AG10803 (cell line): ENCODE results near the gene FGF19.
A peak's percentile ranks its signal among the peaks of the same experiment; 100 is the strongest.

ENCODE experiments used
- DNase-seq: peaks from one replicate; pipeline ENCODE4 v3.0.0; 2010; ENCODE audit warnings: low read depth
- H3K4me3 ChIP-seq: 2 replicates; pipeline ENCODE4 v1.5.1; 2011; ENCODE audit warnings: mild to moderate bottlenecking, low read length, control low read depth
- TF ChIP-seq, protein P1 (sequence below): conservative IDR thresholded peaks from 2 replicates; pipeline ENCODE4 v1.5.1; 2011; ENCODE audit warnings: mild to moderate bottlenecking, low read length, control low read depth, inconsistent platforms

FGF19 gene

DNA sequence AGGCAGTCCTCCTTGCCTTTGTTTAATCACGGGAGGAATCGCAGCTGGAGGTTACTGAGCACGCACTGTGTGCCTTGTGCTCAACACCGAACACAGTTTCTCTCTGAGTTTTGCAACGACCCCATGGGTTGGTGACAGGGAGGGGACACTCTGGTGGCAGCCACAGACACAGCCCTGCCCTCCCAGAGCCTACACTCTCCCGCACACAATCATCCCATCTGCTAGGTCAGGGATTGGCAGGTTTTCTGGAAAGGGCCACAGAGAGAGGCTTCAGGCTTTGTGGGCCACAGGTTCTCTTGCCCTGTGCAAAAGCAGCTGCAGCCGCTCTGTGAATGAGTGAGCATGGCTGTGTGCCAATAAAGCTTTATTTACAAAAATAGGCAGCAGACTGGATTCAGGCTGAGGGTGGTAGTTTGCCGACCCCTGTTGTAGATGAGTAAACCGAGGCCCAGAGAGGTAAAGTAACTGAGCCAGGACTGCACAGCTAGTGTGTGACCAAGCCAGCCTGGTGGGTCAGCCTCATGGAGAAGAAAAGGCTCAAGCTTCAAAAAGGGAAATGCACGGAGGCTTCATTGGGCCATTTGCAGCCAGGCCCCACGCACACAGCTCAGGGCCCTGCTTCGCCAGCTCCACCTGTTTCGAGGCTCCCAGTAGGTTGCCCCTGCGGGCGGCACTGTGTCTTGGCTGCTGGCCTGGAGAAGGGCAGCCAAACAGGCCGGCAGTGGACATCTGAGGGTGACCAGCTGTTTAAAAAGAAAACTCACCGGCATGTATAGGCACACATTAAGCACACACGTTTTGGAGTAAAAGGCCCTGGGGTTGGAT is 45.0 kb downstream of the FGF19 start:
- no peak for DNase-seq
- TF ChIP-seq, protein P1, sequence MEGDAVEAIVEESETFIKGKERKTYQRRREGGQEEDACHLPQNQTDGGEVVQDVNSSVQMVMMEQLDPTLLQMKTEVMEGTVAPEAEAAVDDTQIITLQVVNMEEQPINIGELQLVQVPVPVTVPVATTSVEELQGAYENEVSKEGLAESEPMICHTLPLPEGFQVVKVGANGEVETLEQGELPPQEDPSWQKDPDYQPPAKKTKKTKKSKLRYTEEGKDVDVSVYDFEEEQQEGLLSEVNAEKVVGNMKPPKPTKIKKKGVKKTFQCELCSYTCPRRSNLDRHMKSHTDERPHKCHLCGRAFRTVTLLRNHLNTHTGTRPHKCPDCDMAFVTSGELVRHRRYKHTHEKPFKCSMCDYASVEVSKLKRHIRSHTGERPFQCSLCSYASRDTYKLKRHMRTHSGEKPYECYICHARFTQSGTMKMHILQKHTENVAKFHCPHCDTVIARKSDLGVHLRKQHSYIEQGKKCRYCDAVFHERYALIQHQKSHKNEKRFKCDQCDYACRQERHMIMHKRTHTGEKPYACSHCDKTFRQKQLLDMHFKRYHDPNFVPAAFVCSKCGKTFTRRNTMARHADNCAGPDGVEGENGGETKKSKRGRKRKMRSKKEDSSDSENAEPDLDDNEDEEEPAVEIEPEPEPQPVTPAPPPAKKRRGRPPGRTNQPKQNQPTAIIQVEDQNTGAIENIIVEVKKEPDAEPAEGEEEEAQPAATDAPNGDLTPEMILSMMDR, result no peak

DNA sequence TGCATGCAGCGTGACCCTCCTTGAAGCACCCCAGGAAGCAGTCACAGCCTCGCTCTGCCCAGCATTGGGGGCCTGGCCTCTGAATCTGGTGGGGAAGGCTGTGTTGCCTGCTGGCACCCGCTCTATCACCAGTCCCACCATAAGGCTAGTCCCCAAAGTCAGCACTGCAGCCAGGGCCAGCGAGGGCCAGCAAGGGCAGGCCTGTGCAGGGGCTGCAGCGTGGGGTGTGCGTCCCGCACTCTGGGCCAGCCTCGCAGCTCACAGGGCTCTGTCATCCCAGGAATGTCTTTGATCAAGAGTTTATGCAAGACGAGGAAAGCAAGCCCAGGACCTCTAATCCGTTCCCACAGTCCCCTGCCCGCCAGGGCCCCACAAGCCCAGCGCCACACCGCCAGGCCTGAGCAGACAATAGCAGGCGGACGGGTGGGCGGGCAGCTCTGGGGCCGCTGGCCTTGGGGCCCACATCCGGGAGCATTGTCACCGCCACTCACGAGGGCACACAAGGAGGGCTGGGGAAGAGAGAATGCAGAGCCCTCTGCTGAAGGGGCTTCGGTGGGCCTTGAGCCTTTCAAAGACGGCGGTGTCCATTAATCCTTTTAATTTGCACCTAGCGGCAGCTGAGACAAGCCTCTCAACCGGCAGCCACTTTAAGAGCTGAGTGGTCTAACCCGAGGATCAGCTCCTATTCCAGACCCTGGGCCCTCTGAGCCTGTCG is 45.8 kb downstream of the FGF19 start:
- H3K4me3 ChIP-seq, result no peak overlapping the region
- TF ChIP-seq, protein P1, result no peak
- DNase-seq, result peak; percentile 47

More for the DNA sequence above, 45.0 kb downstream of the FGF19 start:
- H3K4me3 ChIP-seq, result no peak overlapping the region

DNA sequence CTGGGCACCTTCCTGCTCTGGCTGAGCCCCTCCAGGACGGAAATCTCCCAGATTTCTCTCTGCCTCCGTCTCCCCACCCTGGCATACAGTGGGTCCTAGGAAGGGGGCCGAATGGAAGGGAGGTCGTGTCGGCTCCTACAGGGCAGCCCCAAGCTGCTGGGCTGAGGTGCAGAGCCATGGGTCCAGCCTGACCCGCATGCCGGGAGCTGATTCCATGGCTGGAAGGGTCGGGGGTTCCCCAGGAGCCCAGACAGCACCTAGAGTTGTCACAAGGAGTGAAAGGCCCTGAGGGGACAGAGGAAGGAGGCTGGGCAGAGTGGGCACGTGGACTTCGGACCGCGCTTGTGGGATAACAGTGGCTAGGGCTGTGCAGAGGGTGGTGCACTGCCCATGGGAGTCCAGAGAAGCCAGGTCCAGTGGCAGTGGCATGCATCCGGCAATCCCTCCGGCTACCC is 46.3 kb downstream of the FGF19 start:
- DNase-seq, result no peak
- TF ChIP-seq, protein P1, result no peak
- no peak overlapping the region for H3K4me3 ChIP-seq

DNA sequence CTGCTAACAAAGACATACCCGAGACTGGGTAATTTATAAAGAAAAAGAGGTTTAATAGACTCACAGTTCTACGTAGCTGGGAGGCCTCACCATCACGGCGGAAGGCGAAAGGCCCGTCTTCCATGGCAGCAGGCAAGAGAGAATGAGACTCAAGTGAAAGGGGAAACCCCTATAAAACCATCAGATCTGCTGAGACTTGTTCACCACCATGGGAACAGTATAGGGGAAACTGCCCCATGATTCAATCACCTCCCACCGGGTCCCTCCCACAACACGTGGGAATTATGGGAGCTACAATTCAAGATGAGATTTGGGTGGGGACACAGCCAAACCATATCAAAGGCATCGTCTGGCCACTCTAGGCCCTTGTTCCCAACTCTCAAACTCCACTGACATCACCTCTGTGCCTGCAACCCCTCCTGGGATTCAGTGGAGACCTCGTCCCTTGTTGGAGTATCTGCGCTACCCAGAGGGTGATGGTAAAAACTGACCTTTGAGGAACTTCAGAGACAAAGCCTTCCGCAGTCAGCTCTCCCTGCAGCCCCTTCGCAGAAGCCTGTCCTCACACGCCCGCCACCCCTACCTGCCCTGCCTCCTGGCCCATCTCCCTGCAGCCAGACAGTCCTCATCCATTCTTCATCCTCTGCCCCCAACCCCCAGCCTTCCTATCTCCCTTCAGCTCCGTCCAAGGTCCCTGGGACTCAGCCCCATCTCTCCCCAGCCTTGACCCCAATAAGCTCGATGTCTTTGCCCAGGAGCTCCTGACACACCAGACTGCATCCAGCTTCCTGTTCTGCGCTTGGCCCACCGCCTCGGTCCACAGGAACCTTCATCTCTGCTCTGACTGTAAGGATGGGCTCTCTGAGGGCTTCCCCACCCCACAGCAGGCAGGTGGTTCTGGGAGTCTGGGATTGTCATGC is 47.0 kb downstream of the FGF19 start:
- TF ChIP-seq, protein P1, result no peak
- H3K4me3 ChIP-seq, result no peak overlapping the region
- DNase-seq, result no peak

DNA sequence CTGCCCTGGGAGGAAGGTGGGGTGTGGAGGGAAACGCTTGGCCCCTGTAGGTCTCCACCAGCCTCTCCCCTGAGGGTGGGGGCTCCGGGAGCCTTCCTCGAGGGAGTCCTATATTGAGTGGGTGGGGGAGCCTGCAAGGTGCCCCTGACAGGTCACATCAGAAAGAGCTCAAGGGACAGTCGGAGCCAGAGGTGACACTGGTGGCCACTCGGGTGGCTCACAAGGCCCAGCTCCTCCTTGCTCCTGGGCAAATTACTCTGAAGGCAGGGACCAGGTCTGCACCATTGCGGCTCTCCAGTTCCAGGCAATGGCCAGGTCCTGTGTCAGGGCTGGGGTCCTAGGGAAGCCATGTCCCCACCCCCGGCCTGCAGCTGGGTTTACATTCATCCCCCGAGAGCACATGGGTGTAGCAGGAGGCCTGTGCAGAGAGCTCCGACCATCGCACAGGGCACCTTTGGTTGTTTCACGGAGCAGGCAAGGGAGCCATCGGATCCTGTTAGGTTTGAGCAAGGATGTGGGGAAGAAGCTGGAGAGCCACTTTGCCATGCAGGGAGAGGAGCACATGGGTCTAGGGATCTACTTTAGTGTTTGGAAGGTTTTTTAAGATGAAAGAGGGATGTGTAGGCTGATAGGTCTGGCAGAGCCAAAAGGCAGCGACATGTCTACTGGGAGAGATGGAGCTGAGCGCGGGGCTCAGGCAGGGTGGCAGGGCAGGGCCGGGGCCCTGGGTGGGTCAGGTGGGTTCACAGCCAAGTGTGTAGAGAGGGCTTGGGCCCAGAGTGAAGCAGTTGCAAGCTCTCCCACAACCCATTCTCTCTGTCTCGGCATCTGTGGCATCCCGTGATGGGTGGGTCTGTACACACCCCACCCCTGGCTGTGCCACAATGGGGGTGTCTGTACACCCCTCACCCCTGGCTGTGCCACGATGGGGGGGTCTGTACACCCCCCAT is 48.1 kb downstream of the FGF19 start:
- TF ChIP-seq, protein P1, result no peak
- no peak overlapping the region for H3K4me3 ChIP-seq
- DNase-seq, result no peak
